ENCODE measurements around the gene FNTB.

GRCh38 chr14:64968167-64968566 is 18.5 kb upstream of the FNTB start:
- no peak for TF ChIP-seq CTCF (IDR thresholded peaks at IDR 0.05)
- TF ChIP-seq POLR2A (IDR thresholded peaks at IDR 0.05) = no peak
